ENCODE data around the gene SCN1B. TPM values are rescaled to one million over a fixed set of nuclear protein-coding genes. Genes with fewer than 3 reads are reported as not detected.

SCN1B gene
- total and polyA plus RNA-seq, 10 of the 15 experiments (the other 5 are each of a cell fraction or from before 2014, with no cell fraction given) = 0.04 to 0.54 (median 0.11) TPM; not detected in 3

GRCh38 chr19:35032356-35032865, 2.1 kb downstream of the SCN1B start:
- Histone ChIP-seq H3K27me3 (replicated peaks in 1 of 2; ENCODE audit: control insufficient read depth in 2 of 2, insufficient read depth in 2 of 2, low read length in 1 of 2) (peaks cover 2 to 5% of the 10 kb centered on the region in 2 experiments; a peak in 2 of 4 replicates), H3K4me1 (ENCODE audit: control insufficient read depth, insufficient read depth, low read length) (no peaks in the 10 kb centered on the region), H3K9ac (ENCODE audit: control insufficient read depth, insufficient read depth, low read length) (no peak overlapping the region), H4K20me1 (ENCODE audit: control insufficient read depth, insufficient read depth) (no peaks in the 10 kb centered on the region), H3K27ac (ENCODE audit: control insufficient read depth, insufficient read depth) (no peak overlapping the region), H3K79me2 (ENCODE audit: control insufficient read depth, insufficient read depth, low read length) (no peaks in the 10 kb centered on the region), H3K4me3 (no peak overlapping the region), H3K4me2 (ENCODE audit: control insufficient read depth, insufficient read depth) (no peak overlapping the region), H2AFZ (ENCODE audit: control insufficient read depth, low read depth, low read length) (no peak overlapping the region), H3K9me3 (replicated peaks; ENCODE audit: control insufficient read depth, insufficient read depth, low read length) (no peaks in the 10 kb centered on the region), H3K36me3 (ENCODE audit: control insufficient read depth in 2 of 2, insufficient read depth in 2 of 2, low read length in 1 of 2) (peaks cover 0 to under 1% of the 10 kb centered on the region in 2 experiments; a peak in 1 of 4 replicates)
- WGBS (ENCODE audit: insufficient coverage, insufficient replicate concordance, low lambda C conversion rate, missing lambda C conversion rate) = 63% methylated on average over 17 of the region's 17 CpGs
- BruUV-seq (replicated peaks) = no TSS peak
- SMC1A ChIA-PET (ENCODE audit: uncharacterized antibody, unreplicated experiment) = no interaction called here
- in situ Hi-C loops (cut with MboI) (no loop called here), intact Hi-C loops (cut with micrococcal nuclease; ENCODE audit: unreplicated experiment) (no loop called here)
- CTCF ChIA-PET = no interaction called here
- RAD21 ChIA-PET (ENCODE audit: unreplicated experiment) = no interaction called here
- POLR2A ChIA-PET = no interaction called here
- FAIRE-seq = no peak
- DNase-seq (ENCODE audit: low read depth, low spot score) = no peak
- ATAC-seq = no peak
- TF ChIP-seq FOXK2 (IDR thresholded peaks at IDR 0.05) (no peak), SIX5 (IDR thresholded peaks at IDR 0.05; ENCODE audit: low read depth, low read length, severe bottlenecking) (no peak), KAT2A (conservative IDR thresholded peaks at IDR 0.05; ENCODE audit: control insufficient read depth, low read depth, low read length) (no peak), SMAD1 (IDR thresholded peaks at IDR 0.05; ENCODE audit: low read depth, partially characterized antibody) (no peak), PKNOX1 (IDR thresholded peaks at IDR 0.05) (no peak), POLR2AphosphoS2 (IDR thresholded peaks at IDR 0.05; ENCODE audit: low read depth, low read length) (no peak), IRF4 (IDR thresholded peaks at IDR 0.05; ENCODE audit: low read depth, low read length) (no peak), E4F1 (IDR thresholded peaks at IDR 0.05; ENCODE audit: borderline replicate concordance, partially characterized antibody) (no peak), ESRRA (IDR thresholded peaks at IDR 0.05; ENCODE audit: low read length) (no peak), CUX1 (IDR thresholded peaks at IDR 0.05; ENCODE audit: insufficient replicate concordance, low read depth, low read length) (no peak), IRF5 (IDR thresholded peaks at IDR 0.05; ENCODE audit: borderline replicate concordance) (no peak)
